HG02885 (cell line): ENCODE data around the gene ARRB1.

Experiments used
- ATAC-seq: cut with Tn5 transposase; IDR thresholded peaks from one replicate; pipeline ENCODE4 v1.9.1; 2021; ENCODE audit warnings: mild to moderate bottlenecking; ENCODE audit not compliant: unreplicated experiment, poor library complexity

The ARRB1 gene

GRCh38 chr11:75325713-75326438 is 25.6 kb downstream of the ARRB1 start:
- no peak for ATAC-seq

GRCh38 chr11:75324740-75325139 is 26.7 kb downstream of the ARRB1 start:
- ATAC-seq, result no peak

- no peak for ATAC-seq
Measured at GRCh38 chr11:75324189-75324588, 27.3 kb downstream of the ARRB1 start.

GRCh38 chr11:75323609-75324008 is 27.9 kb downstream of the ARRB1 start:
- no peak for ATAC-seq

- no peak for ATAC-seq
Measured at GRCh38 chr11:75320643-75321042, 30.8 kb downstream of the ARRB1 start.

- ATAC-seq, result no peak
Measured at GRCh38 chr11:75320046-75320618, 31.3 kb downstream of the ARRB1 start.

- no peak for ATAC-seq
Measured at GRCh38 chr11:75319035-75319877, 32.2 kb downstream of the ARRB1 start.

- ATAC-seq, result no peak
Measured at GRCh38 chr11:75317446-75318122, 33.9 kb downstream of the ARRB1 start.

GRCh38 chr11:75315439-75315805 is 36.0 kb downstream of the ARRB1 start:
- no peak for ATAC-seq

GRCh38 chr11:75314771-75315438 is 36.6 kb downstream of the ARRB1 start:
- no peak for ATAC-seq

- no peak for ATAC-seq
Measured at GRCh38 chr11:75313513-75314272, 37.8 kb downstream of the ARRB1 start.

- ATAC-seq, result no peak
Measured at GRCh38 chr11:75312346-75312745, 39.1 kb downstream of the ARRB1 start.

GRCh38 chr11:75311858-75312288 is 39.6 kb downstream of the ARRB1 start:
- ATAC-seq, result no peak

- ATAC-seq, result no peak
Measured at GRCh38 chr11:75308986-75309385, 42.5 kb downstream of the ARRB1 start.

GRCh38 chr11:75308116-75308515 is 43.3 kb downstream of the ARRB1 start:
- no peak for ATAC-seq

- no peak for ATAC-seq
Measured at GRCh38 chr11:75307058-75307457, 44.4 kb downstream of the ARRB1 start.

- no peak for ATAC-seq
Measured at GRCh38 chr11:75306529-75306928, 44.9 kb downstream of the ARRB1 start.

GRCh38 chr11:75305993-75306392 is 45.5 kb downstream of the ARRB1 start:
- no peak for ATAC-seq

- ATAC-seq, result no peak
Measured at GRCh38 chr11:75305452-75305851, 46.0 kb downstream of the ARRB1 start.
